Nephron progenitor cell (in vitro differentiated cells): ENCODE results near the gene PCBP3.
"Not testable (repeated sequence)": the region's sequence is repeated elsewhere in the genome, so short reads cannot be mapped to it uniquely, and the experiment has no call there.

ENCODE experiments used
- DNase-seq: peaks from one replicate; pipeline ENCODE4 v3.0.0; 2021
- H3K27ac Mint-ChIP-seq: 2 replicates; pipeline ENCODE4 v1.8.0; 2021; ENCODE audit warnings: mild to moderate bottlenecking, moderate library complexity, mixed read lengths
- H3K27me3 Mint-ChIP-seq: 2 replicates; pipeline ENCODE4 v1.8.0; 2021; ENCODE audit warnings: mild to moderate bottlenecking, low read depth, mixed read lengths; ENCODE audit not compliant: poor library complexity
- H3K36me3 Mint-ChIP-seq: 2 replicates; pipeline ENCODE4 v1.8.0; 2021; ENCODE audit warnings: low read depth, mixed read lengths
- H3K4me1 Mint-ChIP-seq: 2 replicates; pipeline ENCODE4 v1.8.0; 2021; ENCODE audit warnings: mixed read lengths
- H3K4me3 Mint-ChIP-seq: 2 replicates; pipeline ENCODE4 v1.8.0; 2021; ENCODE audit warnings: mild to moderate bottlenecking, moderate library complexity, mixed read lengths
- H3K9me3 Mint-ChIP-seq: 2 replicates; pipeline ENCODE4 v1.8.0; 2021; ENCODE audit warnings: mild to moderate bottlenecking, moderate library complexity, mixed read lengths
- CTCF ChIP-seq: fragments of 200-600 bp; sonication (generic); IDR thresholded peaks from 2 replicates; pipeline ENCODE4 v1.5.0; 2021; ENCODE audit warnings: antibody characterized with exemption

PCBP3 gene

GRCh38 chr21:45598666-45599065, 44.9 kb upstream of the PCBP3 start:
- DNase-seq, result no peak
- no peak for TF ChIP-seq CTCF
- Mint-ChIP-seq H3K4me3 (no peak overlapping the region), H3K9me3 (peaks cover 25% of the 10 kb centered on the region), H3K27ac (no peak overlapping the region), H3K36me3 (no peaks in the 10 kb centered on the region), H3K4me1 (peaks cover 20% of the 10 kb centered on the region), H3K27me3 (peaks cover 38% of the 10 kb centered on the region)

GRCh38 chr21:45599146-45599581, 44.4 kb upstream of the PCBP3 start:
- Mint-ChIP-seq H3K36me3 (no peaks in the 10 kb centered on the region), H3K27me3 (peaks cover 41% of the 10 kb centered on the region), H3K4me1 (peaks cover 15% of the 10 kb centered on the region), H3K27ac (no peak overlapping the region), H3K4me3 (no peak overlapping the region), H3K9me3 (peaks cover 30% of the 10 kb centered on the region)
- TF ChIP-seq CTCF, result no peak
- no peak for DNase-seq

- Mint-ChIP-seq H3K36me3 (no peaks in the 10 kb centered on the region), H3K4me1 (peaks cover 10% of the 10 kb centered on the region), H3K27ac (no peak overlapping the region), H3K4me3 (no peak overlapping the region), H3K27me3 (peaks cover 40% of the 10 kb centered on the region), H3K9me3 (peaks cover 36% of the 10 kb centered on the region)
- no peak for DNase-seq
- TF ChIP-seq CTCF, result no peak
Observed at GRCh38 chr21:45600248-45600647, 43.3 kb upstream of the PCBP3 start.

GRCh38 chr21:45601551-45601950, 42.0 kb upstream of the PCBP3 start:
- Mint-ChIP-seq H3K9me3 (peaks cover 36% of the 10 kb centered on the region), H3K4me3 (no peak overlapping the region), H3K4me1 (peaks cover 5% of the 10 kb centered on the region), H3K36me3 (no peaks in the 10 kb centered on the region), H3K27ac (no peak overlapping the region), H3K27me3 (peaks cover 40% of the 10 kb centered on the region)
- no peak for DNase-seq
- no peak for TF ChIP-seq CTCF

GRCh38 chr21:45602106-45602505, 41.4 kb upstream of the PCBP3 start:
- no peak overlapping the region for H3K4me3 Mint-ChIP-seq
- DNase-seq, result no peak
- TF ChIP-seq CTCF, result no peak
- H3K4me1 Mint-ChIP-seq, result peaks cover 1% of the 10 kb centered on the region
- H3K27me3 Mint-ChIP-seq, result peaks cover 36% of the 10 kb centered on the region
- H3K36me3 Mint-ChIP-seq, result no peaks in the 10 kb centered on the region
- no peak overlapping the region for H3K27ac Mint-ChIP-seq
- peaks cover 36% of the 10 kb centered on the region for H3K9me3 Mint-ChIP-seq

DNA sequence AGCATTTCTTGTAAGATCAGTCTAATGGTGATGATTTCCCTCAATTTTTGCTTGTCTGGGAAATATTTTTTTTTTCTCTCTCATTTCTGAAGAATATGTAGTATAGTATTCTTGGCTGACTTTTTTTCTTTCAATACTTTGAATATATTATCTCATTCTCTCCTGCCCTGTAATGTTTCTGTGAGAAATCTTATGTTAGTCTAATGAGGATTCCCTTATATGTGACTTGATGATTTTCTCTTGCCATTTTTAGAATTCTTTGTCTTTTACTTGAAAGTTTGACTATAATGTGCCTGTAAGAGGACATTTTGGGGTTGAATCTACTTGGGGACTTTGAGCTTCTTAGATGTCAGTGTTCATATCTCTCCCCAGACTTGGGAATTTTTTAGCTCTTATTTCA, 40.0 kb upstream of the PCBP3 start:
- TF ChIP-seq CTCF, result no peak
- Mint-ChIP-seq H3K4me1 (peaks cover 4% of the 10 kb centered on the region), H3K27ac (no peak overlapping the region), H3K27me3 (peaks cover 38% of the 10 kb centered on the region), H3K9me3 (peaks cover 36% of the 10 kb centered on the region), H3K4me3 (no peak overlapping the region), H3K36me3 (no peaks in the 10 kb centered on the region)
- no peak for DNase-seq

DNA sequence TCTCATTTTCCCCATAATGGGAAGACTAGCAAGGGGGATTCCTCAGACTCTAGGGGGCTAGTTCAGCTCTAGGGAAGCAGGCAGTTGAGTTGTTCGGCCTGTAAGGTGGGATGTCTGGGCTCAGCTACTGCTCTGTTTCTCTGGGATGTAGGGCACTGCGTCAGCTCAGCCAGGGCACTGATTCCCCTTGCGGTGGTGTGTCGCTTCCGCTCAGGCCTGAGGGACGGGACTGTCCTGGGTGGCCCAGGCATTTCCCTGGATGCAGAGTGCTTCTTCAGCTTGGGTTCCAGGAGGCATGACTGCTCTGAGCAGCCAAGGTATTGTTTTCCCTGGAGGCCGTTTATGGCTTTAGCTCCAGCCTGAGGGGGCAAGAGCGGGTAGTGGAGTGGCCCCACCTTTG, 38.8 kb upstream of the PCBP3 start:
- not testable (repeated sequence) for DNase-seq, H3K36me3 Mint-ChIP-seq, H3K27ac Mint-ChIP-seq, H3K4me1 Mint-ChIP-seq, H3K4me3 Mint-ChIP-seq
- peaks cover 36% of the 10 kb centered on the region for H3K9me3 Mint-ChIP-seq
- H3K27me3 Mint-ChIP-seq, result peaks cover 38% of the 10 kb centered on the region
